ENCODE data around the gene ADCY7. TPM values are rescaled to one million over a fixed set of nuclear protein-coding genes. Genes with fewer than 3 reads are reported as not detected.
"Not testable (repeated sequence)": the region's sequence is repeated elsewhere in the genome, so short reads cannot be mapped to it uniquely, and the experiment has no call there.

Gene ADCY7
- total RNA-seq, 1 experiment from 2014 or later, result 4.0 TPM

GRCh38 chr16:50238868-50239301 lies 27.5 kb upstream of the ADCY7 start:
- Histone ChIP-seq H3K14ac (ENCODE audit: insufficient read depth, low read length) (no peak overlapping the region), H2AK5ac (ENCODE audit: insufficient read length, low read length) (no peak overlapping the region), H3K4me1 (ENCODE audit: insufficient read depth, low read length) (no peaks in the 10 kb centered on the region), H2BK12ac (ENCODE audit: insufficient read length, low read depth, low read length) (no peak overlapping the region), H3K56ac (ENCODE audit: insufficient read length, low read depth, low read length) (no peak overlapping the region), H3K27ac (ENCODE audit: insufficient read length, low read depth, low read length) (no peak overlapping the region), H3K4me2 (ENCODE audit: insufficient read depth, insufficient read length, low read length) (no peak overlapping the region), H2BK120ac (ENCODE audit: low read depth, low read length, poor library complexity, severe bottlenecking) (no peak overlapping the region), H2BK5ac (ENCODE audit: insufficient read length, low read length) (no peak overlapping the region), H2AFZ (ENCODE audit: low read length) (no peak overlapping the region), H3K23me2 (ENCODE audit: insufficient read length, low read depth, low read length, poor library complexity, severe bottlenecking) (no peaks in the 10 kb centered on the region), H4K20me1 (ENCODE audit: control insufficient read depth, insufficient read depth, insufficient read length) (no peaks in the 10 kb centered on the region), H3K9me3 (ENCODE audit: control insufficient read depth, low read depth, low read length) (no peaks in the 10 kb centered on the region), H3K79me2 (ENCODE audit: insufficient read depth, low read length) (no peaks in the 10 kb centered on the region), H4K5ac (ENCODE audit: insufficient read length, low read depth, low read length) (no peak overlapping the region), H3K27me3 (ENCODE audit: insufficient read depth, low read length) (no peaks in the 10 kb centered on the region), H3K4ac (ENCODE audit: low read depth, low read length) (no peak overlapping the region), H3K79me1 (ENCODE audit: insufficient read depth, low read depth, low read length, poor library complexity, severe bottlenecking) (no peaks in the 10 kb centered on the region), H3K9ac (ENCODE audit: extremely low read depth, insufficient read length, low read length) (no peak overlapping the region), H4K91ac (ENCODE audit: insufficient read length, low read depth, low read length) (no peak overlapping the region), H3K18ac (ENCODE audit: insufficient read length, low read depth, low read length) (no peak overlapping the region), H3K23ac (ENCODE audit: insufficient read length, low read depth, low read length) (no peak overlapping the region), H2BK20ac (ENCODE audit: low read depth, low read length, poor library complexity, severe bottlenecking) (no peak overlapping the region), H4K8ac (replicated peaks; ENCODE audit: insufficient read length, low read depth, low read length) (no peak overlapping the region), H2BK15ac (ENCODE audit: low read depth, low read length) (no peak overlapping the region), H3T11ph (ENCODE audit: low read length) (no peak overlapping the region)
- TF ChIP-seq CTCF (conservative IDR thresholded peaks at IDR 0.05), result no peak
- Mint-ChIP-seq H3K9me3 (no peaks in the 10 kb centered on the region), H3K36me3 (ENCODE audit: insufficient read depth in 1 of 3, low read depth in 3 of 3) (no peaks in the 10 kb centered on the region), H3K4me3 (no peak overlapping the region), H3K27me3 (ENCODE audit: low read depth) (peaks cover 15% of the 10 kb centered on the region), H3K4me1 (peaks cover 8 to 11% of the 10 kb centered on the region in 2 experiments; a peak in 3 of 4 replicates), H3K27ac (no peak overlapping the region)
- no CpG with 5 or more reads among the region's 5 CpGs for WGBS (ENCODE audit: extremely low coverage, insufficient read length, low lambda C conversion rate)
- no peak for DNase-seq

- not testable (repeated sequence) for DNase-seq
Observed at GRCh38 chr16:50243024-50243423, 23.3 kb upstream of the ADCY7 start.

More at GRCh38 chr16:50243024-50243423, 23.3 kb upstream of the ADCY7 start:
- not testable (repeated sequence) for H2BK120ac ChIP-seq (ENCODE audit: low read depth, low read length, poor library complexity, severe bottlenecking); H2BK5ac ChIP-seq (ENCODE audit: insufficient read length, low read length); H3K23ac ChIP-seq (ENCODE audit: insufficient read length, low read depth, low read length); H3K27me3 ChIP-seq (ENCODE audit: insufficient read depth, low read length); H2BK15ac ChIP-seq (ENCODE audit: low read depth, low read length); H4K5ac ChIP-seq (ENCODE audit: insufficient read length, low read depth, low read length); H4K8ac ChIP-seq (replicated peaks; ENCODE audit: insufficient read length, low read depth, low read length); H2BK12ac ChIP-seq (ENCODE audit: insufficient read length, low read depth, low read length); H3K9ac ChIP-seq (ENCODE audit: extremely low read depth, insufficient read length, low read length); H3K36me3 Mint-ChIP-seq (ENCODE audit: insufficient read depth in 1 of 3, low read depth in 3 of 3); H2AK5ac ChIP-seq (ENCODE audit: insufficient read length, low read length); H3K14ac ChIP-seq (ENCODE audit: insufficient read depth, low read length); H3K4me1 ChIP-seq (ENCODE audit: insufficient read depth, low read length); H3K4me3 Mint-ChIP-seq; H3K79me1 ChIP-seq (ENCODE audit: insufficient read depth, low read depth, low read length, poor library complexity, severe bottlenecking); H3K27ac ChIP-seq (ENCODE audit: insufficient read length, low read depth, low read length); H3K4ac ChIP-seq (ENCODE audit: low read depth, low read length); H3K9me3 ChIP-seq (ENCODE audit: control insufficient read depth, low read depth, low read length); H3T11ph ChIP-seq (ENCODE audit: low read length); H3K23me2 ChIP-seq (ENCODE audit: insufficient read length, low read depth, low read length, poor library complexity, severe bottlenecking); H3K9me3 Mint-ChIP-seq; H4K20me1 ChIP-seq (ENCODE audit: control insufficient read depth, insufficient read depth, insufficient read length); H3K27ac Mint-ChIP-seq; H3K79me2 ChIP-seq (ENCODE audit: insufficient read depth, low read length); H4K91ac ChIP-seq (ENCODE audit: insufficient read length, low read depth, low read length); H3K18ac ChIP-seq (ENCODE audit: insufficient read length, low read depth, low read length); H2AFZ ChIP-seq (ENCODE audit: low read length); H3K4me2 ChIP-seq (ENCODE audit: insufficient read depth, insufficient read length, low read length); H3K56ac ChIP-seq (ENCODE audit: insufficient read length, low read depth, low read length); H2BK20ac ChIP-seq (ENCODE audit: low read depth, low read length, poor library complexity, severe bottlenecking)
- WGBS (ENCODE audit: extremely low coverage, insufficient read length, low lambda C conversion rate), result no CpG with 5 or more reads among the region's 6 CpGs
- Mint-ChIP-seq H3K4me1 (peaks cover 9 to 19% of the 10 kb centered on the region in 2 experiments), H3K27me3 (ENCODE audit: low read depth) (peaks cover 39% of the 10 kb centered on the region)

Measured in H9 (cell line).